Gastrocnemius medialis (tissue), 4 donors: Measurements from ENCODE around the gene KLHL6.
A peak's percentile ranks its signal among the peaks of the same experiment; 100 is the strongest.

ENCODE experiments used
- CTCF ChIP-seq, 5 experiments: fragments of 450-650 bp in 3 of 5; fragments of 200-600 bp in 2 of 5; sonication (generic) in 2 of 5; IDR thresholded peaks in 4 of 5; conservative IDR thresholded peaks in 1 of 5; 1 replicate in 4 of 5; 2 replicates in 1 of 5; pipeline ENCODE4 v1.5.1; 2016 to 2019; ENCODE audit warnings: antibody characterized with exemption in 5 of 5, mild to moderate bottlenecking in 3 of 5, moderate library complexity in 3 of 5
- POLR2A ChIP-seq, 2 donors: fragments of 450-650 bp; IDR thresholded peaks; one replicate each; pipeline ENCODE4 v1.6.1; 2017; ENCODE audit warnings: antibody characterized with exemption in 2 of 2, mild to moderate bottlenecking in 2 of 2, moderate library complexity in 2 of 2

GRCh38 chr3:183502237-183503181 is 53.0 kb downstream of the KLHL6 start:
- TF ChIP-seq CTCF (IDR thresholded peaks at IDR 0.05 in 4 of 5, conservative IDR thresholded peaks at IDR 0.05 in 1 of 5) (peak in 4 of 5 experiments; percentile 13 to 55 (median 32)), POLR2A (IDR thresholded peaks at IDR 0.05) (no peak)
